T47D (cell line): Measurements from ENCODE around the gene TATDN2.

ENCODE experiments used
- DNase-seq, 2 experiments: peaks; one replicate each; pipeline versions ENCODE4 v3.0.0 to v3.0.0-alpha.2; 2011 to 2012; ENCODE audit warnings: low read depth in 1 of 2, low spot score in 1 of 2
- JUND ChIP-seq: IDR thresholded peaks from 2 replicates; pipeline ENCODE4 v1.6.1; 2012; ENCODE audit warnings: low read depth
- in situ Hi-C: cut with HindIII; loops from 2 replicates; pipeline ENCODE4 v1.10.0; 2016; ENCODE audit warnings: low sequenced_read_pairs, low pct_unique_long_range_greater_than_20kb

Gene TATDN2, protein sequence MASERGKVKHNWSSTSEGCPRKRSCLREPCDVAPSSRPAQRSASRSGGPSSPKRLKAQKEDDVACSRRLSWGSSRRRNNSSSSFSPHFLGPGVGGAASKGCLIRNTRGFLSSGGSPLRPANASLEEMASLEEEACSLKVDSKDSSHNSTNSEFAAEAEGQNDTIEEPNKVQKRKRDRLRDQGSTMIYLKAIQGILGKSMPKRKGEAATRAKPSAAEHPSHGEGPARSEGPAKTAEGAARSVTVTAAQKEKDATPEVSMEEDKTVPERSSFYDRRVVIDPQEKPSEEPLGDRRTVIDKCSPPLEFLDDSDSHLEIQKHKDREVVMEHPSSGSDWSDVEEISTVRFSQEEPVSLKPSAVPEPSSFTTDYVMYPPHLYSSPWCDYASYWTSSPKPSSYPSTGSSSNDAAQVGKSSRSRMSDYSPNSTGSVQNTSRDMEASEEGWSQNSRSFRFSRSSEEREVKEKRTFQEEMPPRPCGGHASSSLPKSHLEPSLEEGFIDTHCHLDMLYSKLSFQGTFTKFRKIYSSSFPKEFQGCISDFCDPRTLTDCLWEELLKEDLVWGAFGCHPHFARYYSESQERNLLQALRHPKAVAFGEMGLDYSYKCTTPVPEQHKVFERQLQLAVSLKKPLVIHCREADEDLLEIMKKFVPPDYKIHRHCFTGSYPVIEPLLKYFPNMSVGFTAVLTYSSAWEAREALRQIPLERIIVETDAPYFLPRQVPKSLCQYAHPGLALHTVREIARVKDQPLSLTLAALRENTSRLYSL

DNA sequence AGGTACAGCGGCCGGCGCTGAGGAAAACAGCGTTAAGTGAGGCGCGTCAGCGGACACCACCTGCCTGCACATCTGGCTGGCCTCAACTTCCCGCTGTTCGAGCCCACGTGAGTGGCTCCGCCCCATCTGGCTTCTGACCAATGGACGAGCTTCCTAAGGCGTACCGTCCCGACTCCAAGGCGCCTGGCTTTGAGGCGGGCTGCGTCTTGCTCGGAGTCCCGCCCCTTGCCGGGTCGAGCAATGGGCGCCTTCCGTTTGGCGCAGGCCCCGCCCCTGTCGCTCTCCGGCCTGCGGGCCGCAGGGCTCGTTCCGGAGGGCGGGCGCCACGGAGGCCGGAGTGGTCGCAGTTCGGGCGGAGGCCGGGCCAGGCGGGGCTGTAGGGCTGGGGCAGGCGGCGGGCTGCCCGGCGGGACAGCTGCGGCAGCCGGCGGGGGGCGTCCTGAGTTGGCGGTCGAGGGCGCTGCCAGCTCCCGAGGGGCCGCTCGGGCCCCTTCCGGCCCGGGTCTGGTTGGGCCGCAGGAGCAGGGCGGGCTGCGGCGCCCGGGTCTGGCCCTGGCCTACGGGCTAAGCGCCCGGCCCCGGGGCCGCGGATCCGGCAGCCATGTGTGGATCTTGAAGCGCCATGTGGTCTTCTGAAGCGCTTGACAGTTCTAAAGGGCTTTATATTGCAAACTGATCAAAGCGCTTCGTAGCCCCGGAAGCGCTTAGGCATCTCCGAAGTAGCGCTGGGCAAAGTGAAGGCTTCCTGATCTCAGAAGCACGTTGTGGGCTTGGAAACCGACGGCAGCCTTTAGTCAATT, at the start of gene TATDN2:
TSS of gene TATDN2 (plus strand) at position 276 of the 800 bp plus-strand sequence. CDS start 742 bp downstream, outside the sequence.
- peak; percentile 98 to 99 for DNase-seq
- TF ChIP-seq JUND: no peak
- in situ Hi-C loops: no loop called here

- TF ChIP-seq JUND: no peak
- DNase-seq: peak; percentile 28 to 41
- in situ Hi-C loops: no loop called here
These were observed 49.3 kb upstream of the TATDN2 start for GRCh38 chr3:10198761-10199649.

- no peak for DNase-seq
- TF ChIP-seq JUND: no peak
- in situ Hi-C loops: no loop called here
These were observed 43.3 kb upstream of the TATDN2 start for GRCh38 chr3:10204921-10205320.

- in situ Hi-C loops: no loop called here
- no peak for TF ChIP-seq JUND
- DNase-seq: no peak
These were observed 42.7 kb upstream of the TATDN2 start for GRCh38 chr3:10205451-10206165.

GRCh38 chr3:10206166-10206511, 42.1 kb upstream of the TATDN2 start:
- no peak for DNase-seq
- in situ Hi-C loops: no loop called here
- no peak for TF ChIP-seq JUND

- in situ Hi-C loops: no loop called here
- no peak for TF ChIP-seq JUND
- no peak for DNase-seq
These were observed 35.0 kb upstream of the TATDN2 start for GRCh38 chr3:10213156-10213792.

DNA sequence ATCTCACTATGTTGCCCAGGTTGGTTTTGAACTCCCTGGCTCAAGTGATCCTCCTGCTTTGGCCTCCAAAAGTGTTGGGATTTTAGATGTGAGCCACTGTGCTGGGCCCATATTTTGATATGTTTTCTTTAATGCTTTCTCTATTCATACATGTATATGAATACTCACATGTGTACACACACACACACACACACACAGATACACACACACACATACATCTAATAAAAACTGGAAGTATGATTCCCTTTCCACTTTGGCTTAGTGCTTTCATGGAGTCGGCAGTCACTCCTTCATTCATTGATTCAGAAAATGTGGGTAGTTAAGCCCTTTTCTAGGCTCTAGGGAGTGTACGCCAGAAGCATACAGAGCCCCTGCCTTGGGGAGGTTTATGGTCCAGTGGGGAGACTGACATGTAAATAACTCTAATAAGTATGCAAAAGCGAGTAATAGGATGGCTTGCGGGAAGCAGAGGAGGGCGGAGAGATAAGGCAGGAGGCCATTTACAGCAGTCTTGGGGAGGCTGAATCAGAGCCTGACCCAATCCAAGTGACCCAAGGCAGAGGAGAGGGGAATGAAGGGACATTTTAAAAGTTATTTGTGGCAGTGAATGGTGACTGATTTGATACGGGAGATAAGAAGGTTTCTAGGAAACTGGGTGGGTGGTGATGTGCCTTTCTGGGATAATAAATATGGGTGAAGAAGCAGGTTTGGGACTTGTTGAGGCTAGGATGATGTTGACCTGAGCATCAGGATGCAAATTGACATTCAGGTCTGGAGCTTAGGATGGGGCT, 32.5 kb upstream of the TATDN2 start:
- TF ChIP-seq JUND: no peak
- no peak for DNase-seq
- in situ Hi-C loops: no loop called here

GRCh38 chr3:10217359-10217758, 30.9 kb upstream of the TATDN2 start:
- DNase-seq: no peak
- TF ChIP-seq JUND: no peak
- in situ Hi-C loops: no loop called here

DNA sequence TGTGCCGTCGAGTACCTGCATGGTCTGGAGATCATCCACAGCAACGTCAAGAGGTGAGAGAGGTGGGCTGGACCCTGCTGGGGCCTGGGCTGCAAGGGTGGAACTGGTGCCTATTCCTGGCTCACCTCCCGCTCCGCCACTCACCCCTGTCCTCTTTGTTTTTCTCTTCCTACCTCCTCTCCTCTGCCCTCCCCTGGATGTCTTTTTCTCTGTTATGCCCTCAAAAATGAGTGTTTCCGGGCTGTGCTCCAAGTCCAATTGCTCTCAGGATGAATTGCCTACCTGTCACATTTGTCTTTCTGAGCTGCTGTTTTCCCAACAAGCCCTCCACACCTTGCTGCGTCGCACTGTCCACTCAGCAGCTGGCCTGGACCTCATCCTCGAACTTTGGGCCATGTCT, 28.5 kb upstream of the TATDN2 start:
- DNase-seq: no peak
- in situ Hi-C loops: no loop called here
- TF ChIP-seq JUND: no peak
